BE2C (cell line): ENCODE data around the gene SLC2A14.
"Not testable (repeated sequence)": the region's sequence is repeated elsewhere in the genome, so short reads cannot be mapped to it uniquely, and the experiment has no call there.

ENCODE experiments used
- DNase-seq: peaks from one replicate; pipeline ENCODE4 v3.0.0-alpha.2; 2020
- H3K27me3 ChIP-seq: fragments of 250-450 bp; sonication (Bioruptor Pico); 2 replicates; pipeline ENCODE4 v1.5.1; 2020; ENCODE audit warnings: mild to moderate bottlenecking
- H3K36me3 ChIP-seq: fragments of 250-450 bp; sonication (Bioruptor Pico); 2 replicates; pipeline ENCODE4 v1.5.1; 2020; ENCODE audit warnings: mild to moderate bottlenecking
- H3K4me1 ChIP-seq: fragments of 250-450 bp; sonication (Bioruptor Pico); 2 replicates; pipeline ENCODE4 v1.5.1; 2020
- H3K4me3 ChIP-seq: 2 replicates; pipeline ENCODE4 v1.5.1; 2011; ENCODE audit warnings: low read depth, low read length
- H3K9me3 ChIP-seq: fragments of 250-450 bp; sonication (Bioruptor Pico); 2 replicates; pipeline ENCODE4 v1.5.1; 2020
- TF ChIP-seq, protein P1 (sequence below): IDR thresholded peaks from 2 replicates; pipeline ENCODE4 v1.5.1; 2012; ENCODE audit warnings: mild to moderate bottlenecking, low read depth, low read length

The SLC2A14 gene

DNA sequence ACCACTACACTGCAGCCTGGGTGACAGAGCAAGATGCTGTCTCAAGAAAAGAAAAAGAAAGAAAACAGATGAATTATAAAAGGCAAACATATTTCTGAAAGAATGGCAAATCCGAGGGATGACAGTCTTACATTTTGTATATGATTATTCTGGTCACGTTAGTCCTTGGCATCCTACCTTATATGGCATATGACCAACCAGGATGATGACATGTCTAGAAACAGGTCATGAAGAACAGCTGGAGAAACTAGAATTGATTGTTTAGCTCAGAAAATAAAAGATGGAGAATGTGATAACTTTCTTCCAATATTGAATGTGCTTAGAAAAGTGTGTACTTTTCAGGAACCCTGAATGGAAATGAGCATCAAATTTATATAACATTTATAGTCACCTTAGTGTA, 19.2 kb downstream of the SLC2A14 start:
- TF ChIP-seq, protein P1, sequence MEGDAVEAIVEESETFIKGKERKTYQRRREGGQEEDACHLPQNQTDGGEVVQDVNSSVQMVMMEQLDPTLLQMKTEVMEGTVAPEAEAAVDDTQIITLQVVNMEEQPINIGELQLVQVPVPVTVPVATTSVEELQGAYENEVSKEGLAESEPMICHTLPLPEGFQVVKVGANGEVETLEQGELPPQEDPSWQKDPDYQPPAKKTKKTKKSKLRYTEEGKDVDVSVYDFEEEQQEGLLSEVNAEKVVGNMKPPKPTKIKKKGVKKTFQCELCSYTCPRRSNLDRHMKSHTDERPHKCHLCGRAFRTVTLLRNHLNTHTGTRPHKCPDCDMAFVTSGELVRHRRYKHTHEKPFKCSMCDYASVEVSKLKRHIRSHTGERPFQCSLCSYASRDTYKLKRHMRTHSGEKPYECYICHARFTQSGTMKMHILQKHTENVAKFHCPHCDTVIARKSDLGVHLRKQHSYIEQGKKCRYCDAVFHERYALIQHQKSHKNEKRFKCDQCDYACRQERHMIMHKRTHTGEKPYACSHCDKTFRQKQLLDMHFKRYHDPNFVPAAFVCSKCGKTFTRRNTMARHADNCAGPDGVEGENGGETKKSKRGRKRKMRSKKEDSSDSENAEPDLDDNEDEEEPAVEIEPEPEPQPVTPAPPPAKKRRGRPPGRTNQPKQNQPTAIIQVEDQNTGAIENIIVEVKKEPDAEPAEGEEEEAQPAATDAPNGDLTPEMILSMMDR: no peak
- Histone ChIP-seq H3K4me3 (no peak overlapping the region), H3K27me3 (peaks cover 5% of the 10 kb centered on the region; the same call in 1 of the 2 replicates), H3K36me3 (no peaks in the 10 kb centered on the region), H3K9me3 (no peaks in the 10 kb centered on the region), H3K4me1 (no peaks in the 10 kb centered on the region)
- DNase-seq: no peak

DNA sequence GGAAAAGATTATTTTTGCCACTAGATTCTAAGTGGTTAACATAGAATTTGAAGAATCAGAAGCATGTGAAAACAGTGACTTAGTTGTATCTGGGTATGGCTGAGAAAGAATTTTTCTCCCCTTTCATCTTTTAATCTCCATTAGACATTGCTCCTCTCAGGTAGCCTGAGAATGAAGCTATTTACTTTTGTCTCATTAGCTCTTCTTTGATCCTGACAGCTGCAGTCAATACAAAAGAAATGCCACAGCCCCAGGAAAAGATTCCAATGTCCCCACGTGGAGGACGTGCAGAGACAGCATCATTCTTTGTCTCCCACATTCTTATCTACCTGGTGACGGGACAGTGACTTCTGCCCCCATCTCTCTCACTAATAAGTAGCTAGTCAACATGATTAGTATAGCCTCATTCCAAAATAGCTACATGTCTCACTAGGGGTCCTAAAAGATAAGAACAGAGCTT, 21.1 kb downstream of the SLC2A14 start:
- not testable (repeated sequence) for H3K36me3 ChIP-seq, H3K4me1 ChIP-seq, DNase-seq, H3K27me3 ChIP-seq, H3K4me3 ChIP-seq, H3K9me3 ChIP-seq

DNA sequence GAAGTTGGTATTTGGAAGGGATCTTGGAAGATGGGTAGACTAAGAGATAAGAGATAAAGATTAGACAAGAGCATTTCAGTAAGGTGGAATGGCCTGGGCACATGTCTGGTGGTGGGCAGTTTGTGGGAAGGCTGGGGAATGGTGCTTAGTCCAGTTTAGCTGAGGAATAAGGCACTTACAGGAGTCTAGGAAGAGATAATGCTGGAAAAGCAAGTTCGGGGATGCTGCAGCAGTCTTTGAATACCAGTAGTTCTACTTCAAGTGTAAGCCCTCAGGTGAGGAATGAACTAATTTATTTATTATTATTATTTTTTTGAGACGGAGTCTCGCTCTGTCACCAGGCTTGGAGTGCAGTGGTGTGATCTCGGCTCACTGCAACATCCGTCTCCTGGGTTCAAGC, 22.6 kb downstream of the SLC2A14 start:
- not testable (repeated sequence) for DNase-seq, H3K4me1 ChIP-seq

DNA sequence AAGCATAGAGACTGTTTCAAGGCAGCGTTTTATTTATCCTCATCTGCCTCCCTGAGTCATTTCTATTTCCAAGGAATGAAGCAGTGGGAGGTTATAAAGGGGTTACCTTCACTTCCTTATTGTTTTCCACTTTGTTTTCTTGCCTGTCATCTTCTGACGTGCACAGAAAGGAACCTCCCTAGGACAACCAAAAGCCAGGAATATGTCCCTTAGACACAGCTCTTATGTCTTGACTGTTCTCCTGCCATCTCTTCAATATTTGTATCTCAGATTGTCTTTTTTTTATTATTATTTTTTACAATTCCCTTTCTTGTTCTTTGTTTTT, 24.7 kb downstream of the SLC2A14 start:
- not testable (repeated sequence) for H3K9me3 ChIP-seq, H3K4me1 ChIP-seq

More for the DNA sequence above, 22.6 kb downstream of the SLC2A14 start:
- H3K4me3 ChIP-seq, H3K27me3 ChIP-seq, H3K9me3 ChIP-seq, H3K36me3 ChIP-seq: not testable (repeated sequence)

DNA sequence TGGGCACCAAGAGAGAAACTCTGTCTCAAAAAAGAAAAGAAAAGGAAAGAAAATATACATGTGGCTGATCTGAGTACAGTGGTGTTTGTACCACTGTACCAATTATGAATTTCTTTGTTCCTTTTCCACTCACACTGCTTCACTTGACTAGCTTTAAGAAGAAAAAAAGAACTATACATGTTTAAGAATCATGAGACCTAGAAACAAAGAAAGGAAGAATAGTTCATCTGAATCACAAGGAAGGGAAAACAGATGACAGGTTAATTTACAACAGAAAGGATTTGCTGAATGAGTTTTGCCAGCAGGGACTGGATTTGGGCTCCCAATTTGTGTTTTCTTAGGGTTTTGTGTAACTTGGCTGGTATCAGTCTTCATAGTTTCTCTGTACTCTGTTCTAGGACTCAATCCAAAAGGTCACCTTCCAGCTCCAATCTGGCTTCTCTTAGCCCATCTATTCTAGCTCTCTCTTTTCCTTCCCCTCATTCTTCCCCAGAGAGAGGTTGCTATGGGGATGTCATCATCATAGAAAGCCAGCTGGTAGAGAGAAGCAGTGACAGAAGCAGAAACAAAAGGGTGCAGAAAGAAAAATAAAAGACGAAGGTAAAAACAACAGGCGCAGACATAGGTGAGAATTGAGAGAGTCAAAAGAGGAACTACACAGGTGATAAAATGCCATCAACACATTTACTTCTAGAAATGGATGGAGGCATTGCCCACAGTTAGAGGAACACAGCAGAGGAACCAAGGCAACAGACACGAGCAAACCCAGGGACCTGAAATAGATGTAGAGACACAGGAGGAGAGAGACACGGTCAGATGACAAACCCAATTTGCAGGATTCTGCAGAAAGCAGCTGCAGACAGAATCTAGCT, 25.3 kb downstream of the SLC2A14 start:
- H3K4me1 ChIP-seq, DNase-seq, H3K9me3 ChIP-seq, H3K36me3 ChIP-seq, H3K4me3 ChIP-seq: not testable (repeated sequence)
- peaks cover 13% of the 10 kb centered on the region; the same call in 1 of the 2 replicates for H3K27me3 ChIP-seq

More for the DNA sequence above, 24.7 kb downstream of the SLC2A14 start:
- H3K36me3 ChIP-seq, DNase-seq, H3K4me3 ChIP-seq: not testable (repeated sequence)
- peaks cover 11% of the 10 kb centered on the region; the same call in 1 of the 2 replicates for H3K27me3 ChIP-seq

DNA sequence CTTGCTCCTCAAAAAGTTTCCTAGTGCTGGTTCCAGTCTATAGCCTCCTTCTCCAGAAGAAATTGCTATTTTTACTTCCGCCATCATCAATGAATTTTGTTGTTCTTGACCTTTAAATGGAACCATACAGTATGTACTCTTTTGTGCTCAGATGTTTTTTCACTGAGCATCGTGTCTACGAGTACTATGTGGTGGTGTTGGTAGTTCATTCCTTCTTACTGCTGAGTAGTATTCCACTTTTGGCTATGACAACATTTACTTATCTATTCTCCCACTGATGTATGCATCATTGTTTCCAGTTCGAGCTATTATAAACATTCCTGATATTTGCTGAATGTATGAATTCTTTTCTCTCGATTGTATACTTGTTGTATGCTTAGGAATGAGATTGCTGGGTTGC, 28.6 kb downstream of the SLC2A14 start:
- Histone ChIP-seq H3K36me3 (no peaks in the 10 kb centered on the region), H3K4me1 (no peaks in the 10 kb centered on the region), H3K4me3 (no peak overlapping the region), H3K27me3 (peaks cover 17% of the 10 kb centered on the region), H3K9me3 (no peaks in the 10 kb centered on the region)
- no peak for DNase-seq
- TF ChIP-seq, protein P1: no peak

DNA sequence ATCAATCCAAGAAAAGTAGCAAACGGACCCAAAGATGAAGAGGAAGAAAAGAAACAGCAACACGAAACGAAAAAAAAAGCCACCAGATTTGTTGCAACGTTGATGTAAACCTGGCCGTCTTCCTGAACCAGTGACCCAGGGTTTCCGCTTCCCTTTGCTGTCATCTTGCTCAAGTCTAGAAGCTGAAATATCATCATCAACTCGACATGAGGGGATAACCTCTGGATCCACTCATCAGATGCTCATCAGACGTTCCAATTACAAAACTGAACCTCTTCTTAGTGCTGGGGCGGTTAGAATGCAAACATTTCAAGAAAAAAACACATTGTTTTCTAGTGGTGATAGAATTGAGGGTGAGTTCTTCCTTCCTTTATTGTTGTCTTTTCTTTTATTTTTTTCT, 29.1 kb downstream of the SLC2A14 start:
- H3K9me3 ChIP-seq, DNase-seq, H3K4me3 ChIP-seq, H3K36me3 ChIP-seq, H3K4me1 ChIP-seq: not testable (repeated sequence)
- H3K27me3 ChIP-seq: peaks cover 15% of the 10 kb centered on the region; the same call in 1 of the 2 replicates

DNA sequence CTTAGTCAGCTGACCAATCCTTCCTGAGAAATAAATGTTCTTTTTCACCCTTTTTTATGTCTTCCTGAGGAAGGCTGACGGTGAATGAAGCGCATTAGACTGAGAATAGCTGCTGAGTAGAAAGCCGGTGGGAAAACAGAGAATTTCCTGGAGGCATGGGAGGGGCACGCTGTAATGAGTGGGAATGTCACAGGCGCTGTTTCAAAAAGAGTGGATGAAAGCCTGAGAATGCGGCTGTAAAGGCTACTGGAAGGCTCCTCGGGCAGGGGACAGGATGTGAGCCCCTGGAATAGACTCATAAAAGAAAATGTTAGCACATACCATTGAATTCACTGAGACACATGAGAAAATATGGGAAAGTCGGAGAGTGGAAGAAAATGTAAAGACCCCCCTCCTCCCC, 29.6 kb downstream of the SLC2A14 start:
- not testable (repeated sequence) for H3K4me1 ChIP-seq, H3K4me3 ChIP-seq, H3K36me3 ChIP-seq, H3K9me3 ChIP-seq, DNase-seq
- peaks cover 15% of the 10 kb centered on the region; the same call in 1 of the 2 replicates for H3K27me3 ChIP-seq

DNA sequence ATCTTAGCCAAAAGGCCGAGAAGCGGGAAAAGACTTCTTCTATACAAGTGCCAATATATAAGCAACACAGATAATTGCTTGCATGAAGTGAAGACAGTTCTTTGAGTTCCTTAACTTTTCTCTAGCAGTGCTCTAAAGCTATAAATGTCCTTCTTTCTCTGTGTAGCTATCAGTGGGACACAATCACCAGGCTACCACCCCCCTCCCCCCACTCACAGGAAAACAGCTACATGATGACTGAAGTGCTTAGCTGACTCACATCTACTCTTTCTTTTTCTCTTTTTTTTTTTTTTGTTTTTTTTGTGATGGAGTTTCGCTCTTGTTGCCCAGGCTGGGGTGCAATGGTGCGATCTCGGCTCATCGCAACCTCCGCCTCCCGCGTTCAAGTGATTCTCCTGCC, 30.3 kb downstream of the SLC2A14 start:
- H3K9me3 ChIP-seq, DNase-seq, H3K4me1 ChIP-seq, H3K36me3 ChIP-seq, H3K4me3 ChIP-seq: not testable (repeated sequence)
- H3K27me3 ChIP-seq: peaks cover 15% of the 10 kb centered on the region; the same call in 1 of the 2 replicates

DNA sequence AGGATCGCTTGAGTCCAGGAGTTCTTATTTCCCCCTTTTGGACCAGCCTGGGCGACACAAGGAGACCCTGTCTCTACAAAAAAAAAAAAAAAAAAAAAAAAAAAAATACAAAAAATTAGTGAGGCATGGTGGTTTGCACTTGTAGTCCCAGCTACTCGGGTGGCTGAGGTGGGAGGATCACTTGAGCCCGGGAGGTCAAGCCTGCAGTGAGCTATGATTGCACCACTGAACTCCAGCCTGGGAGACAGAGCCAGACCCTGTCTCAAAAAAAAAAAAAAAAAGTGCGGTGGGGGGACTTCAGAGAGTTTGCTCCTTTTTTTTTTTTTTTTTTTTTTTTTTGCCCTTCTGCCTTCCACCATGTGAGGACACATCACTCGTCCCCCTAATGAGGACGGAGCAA, 32.9 kb downstream of the SLC2A14 start:
- not testable (repeated sequence) for H3K4me1 ChIP-seq, H3K9me3 ChIP-seq, H3K36me3 ChIP-seq, H3K4me3 ChIP-seq, DNase-seq
- H3K27me3 ChIP-seq: peaks cover 11% of the 10 kb centered on the region; the same call in 1 of the 2 replicates

DNA sequence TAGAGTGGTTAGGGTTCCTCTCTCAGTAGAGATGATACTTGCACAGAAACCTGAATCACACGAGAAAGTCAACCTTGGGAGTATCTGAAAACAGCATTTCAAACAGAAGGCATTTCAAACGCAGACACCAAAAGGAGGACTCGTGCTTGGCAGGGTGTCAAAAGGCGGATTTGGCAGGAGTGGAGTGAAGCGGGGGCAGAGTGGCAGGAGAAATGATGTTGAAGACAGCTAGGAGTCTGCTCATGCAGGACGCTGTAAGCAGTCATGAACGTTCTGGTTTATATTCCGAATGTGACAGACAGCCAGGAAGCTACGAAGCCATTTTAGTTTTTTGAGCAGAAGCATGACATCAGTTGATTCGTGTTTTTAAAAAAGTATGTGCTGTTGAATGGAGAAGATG, 33.5 kb downstream of the SLC2A14 start:
- not testable (repeated sequence) for H3K9me3 ChIP-seq, H3K27me3 ChIP-seq, DNase-seq, H3K4me3 ChIP-seq, H3K4me1 ChIP-seq, H3K36me3 ChIP-seq
